Activated CD8-positive, alpha-beta memory T cell treated with anti-CD3 and anti-CD28 coated beads, Interleukin-2, amount 50 U/mL, for 24 hours (primary cell): ENCODE measurements around the gene STRADB.
"Not testable (repeated sequence)": the region's sequence is repeated elsewhere in the genome, so short reads cannot be mapped to it uniquely, and the experiment has no call there.

Source experiments
- DNase-seq: peaks from one replicate; pipeline ENCODE4 v3.0.0-alpha.2; 2020; ENCODE audit errors: extremely low read depth

STRADB gene

GRCh38 chr2:201430322-201430721, 21.2 kb upstream of the STRADB start:
- not testable (repeated sequence) for DNase-seq

GRCh38 chr2:201430839-201431238, 20.7 kb upstream of the STRADB start:
- DNase-seq = no peak

DNA sequence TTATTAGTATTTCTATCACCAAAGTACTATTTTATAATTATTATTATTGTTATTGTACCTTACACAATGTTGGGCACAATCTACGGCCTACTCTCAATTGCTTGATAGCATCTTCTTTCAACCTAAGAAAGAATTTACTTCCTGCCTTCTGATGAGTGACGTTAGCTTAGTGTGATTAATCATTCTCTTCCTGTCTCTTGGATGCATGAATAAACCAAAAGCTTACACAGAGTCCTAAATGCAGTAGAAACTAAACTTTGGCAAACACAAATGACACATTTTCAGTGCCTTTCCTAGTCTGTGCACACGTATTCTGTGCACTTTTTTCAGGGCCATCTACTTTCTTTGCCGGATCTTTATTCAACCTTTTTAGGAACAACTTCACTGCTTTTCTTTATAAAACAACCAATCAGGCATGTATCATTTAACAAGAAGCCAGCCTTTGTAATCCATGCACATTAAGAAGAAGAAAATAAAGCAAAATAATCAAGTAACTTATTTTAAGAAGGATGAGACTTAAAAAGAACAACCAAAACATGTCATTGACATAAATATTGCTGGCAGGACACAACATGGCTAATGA, 19.4 kb upstream of the STRADB start:
- DNase-seq = no peak

DNA sequence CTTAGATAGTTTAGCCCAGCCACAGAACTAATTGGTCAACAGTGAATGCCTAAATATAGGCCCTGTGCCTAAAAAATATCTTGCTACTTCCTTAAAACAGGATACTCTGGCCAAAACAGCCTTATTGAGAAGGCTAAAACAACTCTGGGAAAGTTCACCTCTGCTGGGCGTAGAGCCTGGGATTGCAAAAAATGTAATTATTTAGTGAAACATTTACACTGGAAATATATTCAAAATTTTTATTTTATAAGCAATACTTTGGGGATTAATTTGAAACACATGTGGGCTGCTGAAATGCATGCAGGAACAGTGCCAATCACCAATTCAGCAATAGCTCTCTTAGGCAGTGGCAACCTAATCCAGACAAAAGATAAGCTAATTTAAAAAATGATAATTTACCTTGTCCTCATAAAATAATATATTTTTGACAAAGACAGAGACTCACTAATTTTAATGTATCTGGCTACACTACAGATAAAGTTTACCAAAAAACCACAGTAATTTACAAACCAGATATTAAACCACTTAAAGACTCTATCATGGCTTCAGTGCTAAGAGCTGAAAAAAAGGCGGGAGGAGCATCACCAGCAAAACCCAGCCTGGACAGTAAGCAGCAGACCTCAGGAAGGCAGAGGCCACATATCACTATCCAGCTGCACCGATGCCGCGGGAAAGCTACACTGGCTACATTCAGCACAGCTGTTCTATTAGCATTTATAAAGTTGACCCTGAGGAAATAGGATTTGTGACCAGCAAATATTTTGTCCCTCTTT, 18.7 kb upstream of the STRADB start:
- DNase-seq = no peak

GRCh38 chr2:201433394-201433995, 18.0 kb upstream of the STRADB start:
- no peak for DNase-seq

GRCh38 chr2:201436141-201436540, 15.4 kb upstream of the STRADB start:
- DNase-seq = no peak

DNA sequence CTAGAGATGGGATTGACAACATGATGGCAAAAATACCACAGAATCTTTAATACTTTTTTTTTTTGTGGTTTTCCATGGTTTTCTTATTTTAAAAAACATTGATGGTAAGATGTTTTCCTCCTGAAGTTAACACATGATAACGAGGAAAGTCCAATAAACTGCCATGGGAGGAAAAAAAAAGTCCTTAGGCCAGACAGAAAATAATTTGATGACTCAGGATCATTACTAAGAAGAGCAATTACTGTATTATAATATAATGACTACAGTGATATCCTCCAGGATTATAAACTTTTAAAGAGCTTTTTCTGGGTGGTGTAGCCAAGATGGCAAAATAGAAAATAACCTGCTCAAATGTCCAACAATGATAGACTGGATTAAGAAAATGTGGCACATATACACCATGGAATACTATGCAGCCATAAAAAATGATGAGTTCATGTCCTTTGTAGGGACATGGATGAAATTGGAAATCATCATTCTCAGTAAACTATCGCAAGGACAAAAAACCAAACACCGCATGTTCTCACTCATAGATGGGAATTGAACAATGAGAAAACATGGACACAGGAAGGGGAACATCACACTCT, 12.1 kb upstream of the STRADB start:
- not testable (repeated sequence) for DNase-seq

DNA sequence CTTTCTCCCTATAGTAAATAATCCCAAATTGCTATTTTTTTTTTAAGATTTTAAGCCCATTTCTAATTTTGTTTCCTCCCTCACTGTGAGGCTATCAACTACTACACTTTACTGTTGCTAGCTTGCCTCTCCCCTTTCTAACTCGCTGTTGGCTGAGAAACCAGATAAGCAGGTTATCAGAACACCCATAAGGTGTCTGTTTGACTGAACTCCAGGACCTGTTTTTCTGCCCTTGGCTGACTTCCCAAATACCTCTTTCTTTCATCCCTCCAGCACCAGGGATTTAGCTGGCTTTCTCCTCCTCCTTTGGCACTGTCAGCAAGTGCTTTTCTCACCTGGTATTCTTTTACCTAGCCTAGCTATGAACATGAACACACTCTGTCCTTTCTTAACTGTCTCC, 11.4 kb upstream of the STRADB start:
- no peak for DNase-seq

DNA sequence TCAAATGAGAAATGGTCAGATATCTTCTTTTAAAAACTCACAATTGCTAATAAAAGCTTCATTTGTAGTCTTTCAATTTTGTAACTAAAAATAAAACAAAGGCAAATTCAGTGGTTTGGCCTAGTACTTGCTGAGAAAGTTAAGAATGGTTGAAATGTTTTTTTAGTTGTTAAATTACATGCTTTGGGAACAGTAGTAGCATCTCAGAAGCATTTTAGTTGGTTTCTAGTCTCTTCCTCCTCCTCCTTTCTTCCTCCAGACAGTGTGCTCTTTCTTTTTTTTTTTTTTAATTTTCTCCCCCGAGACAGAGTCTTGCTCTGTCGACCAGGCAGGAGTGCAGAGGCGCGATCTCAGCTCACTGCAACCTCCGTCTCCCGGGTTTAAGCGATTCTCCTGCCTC, 10.1 kb upstream of the STRADB start:
- DNase-seq = no peak

GRCh38 chr2:201444746-201445465, 6.6 kb upstream of the STRADB start:
- no peak for DNase-seq

GRCh38 chr2:201447086-201447485, 4.5 kb upstream of the STRADB start:
- DNase-seq = no peak

- DNase-seq = no peak
Measured at GRCh38 chr2:201448061-201448460, 3.5 kb upstream of the STRADB start.

- DNase-seq = no peak
Measured at GRCh38 chr2:201448701-201449100, 2.8 kb upstream of the STRADB start.

GRCh38 chr2:201450954-201451291, 617 bp upstream of the STRADB start:
- DNase-seq = no peak

DNA sequence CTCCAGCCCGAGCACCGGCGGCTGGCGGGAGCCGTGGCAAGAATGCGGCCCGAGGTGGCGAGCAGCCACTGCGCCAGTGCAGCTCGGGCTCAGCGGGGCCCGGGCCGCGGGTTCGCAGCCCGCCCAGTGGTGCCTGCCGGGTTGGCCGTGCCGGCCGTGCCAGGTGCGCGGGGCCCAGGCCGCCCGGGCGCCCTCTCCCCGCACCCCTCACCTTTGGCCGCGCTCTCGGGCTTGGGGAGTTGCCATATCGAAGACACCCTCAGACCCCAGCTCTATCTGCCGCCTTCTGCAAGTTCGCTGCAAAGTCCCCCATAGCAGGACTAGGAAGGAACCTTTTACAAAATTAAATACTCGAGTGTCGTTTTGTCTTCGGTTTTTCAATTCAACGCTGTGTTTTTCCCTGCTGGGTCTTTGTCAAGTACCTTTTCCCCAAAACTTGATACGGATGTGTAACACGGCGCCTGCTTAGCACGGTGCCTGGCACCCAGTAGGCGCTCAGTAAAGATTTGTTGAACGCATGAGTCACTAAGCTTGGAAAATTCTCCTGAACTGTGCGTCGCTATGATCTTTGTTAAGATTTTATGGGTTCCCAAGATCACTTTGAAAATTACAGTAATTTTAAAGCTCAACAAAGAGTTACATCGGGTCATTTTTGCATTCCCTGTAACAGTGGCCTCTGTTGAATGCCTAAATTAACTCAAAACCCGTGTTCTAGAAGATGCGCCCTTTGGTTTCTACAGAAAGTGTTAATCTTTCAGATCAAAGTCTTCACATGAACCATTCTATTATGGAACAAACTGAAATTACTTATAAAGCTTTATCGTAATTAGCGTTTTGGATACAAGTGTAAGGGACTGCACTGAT, 750 bp downstream of the STRADB start:
- DNase-seq = no peak

- no peak for DNase-seq
Measured at GRCh38 chr2:201452922-201453643, 1.5 kb downstream of the STRADB start.

- DNase-seq = no peak
Measured at GRCh38 chr2:201458381-201458780, 6.8 kb downstream of the STRADB start.

DNA sequence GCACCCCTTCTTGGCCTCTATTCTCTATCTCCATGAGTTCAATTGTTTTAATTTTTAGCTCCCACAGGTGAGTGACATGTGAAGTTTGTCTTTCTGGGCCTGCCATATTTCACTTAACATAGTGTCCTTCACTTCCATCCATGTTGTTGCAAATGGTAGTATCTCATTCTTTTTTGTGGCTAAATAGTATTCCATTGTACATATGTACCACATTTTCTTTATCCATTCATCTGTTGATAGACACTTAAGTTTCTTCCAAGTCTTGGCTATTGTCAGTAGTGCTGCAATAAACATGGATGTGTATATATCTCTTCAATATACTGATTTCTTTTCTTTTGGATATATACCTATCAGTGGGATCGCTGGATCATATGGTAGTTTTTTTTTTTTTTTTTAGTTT, 9.0 kb downstream of the STRADB start:
- no peak for DNase-seq

GRCh38 chr2:201464547-201464946, 13.0 kb downstream of the STRADB start:
- no peak for DNase-seq

DNA sequence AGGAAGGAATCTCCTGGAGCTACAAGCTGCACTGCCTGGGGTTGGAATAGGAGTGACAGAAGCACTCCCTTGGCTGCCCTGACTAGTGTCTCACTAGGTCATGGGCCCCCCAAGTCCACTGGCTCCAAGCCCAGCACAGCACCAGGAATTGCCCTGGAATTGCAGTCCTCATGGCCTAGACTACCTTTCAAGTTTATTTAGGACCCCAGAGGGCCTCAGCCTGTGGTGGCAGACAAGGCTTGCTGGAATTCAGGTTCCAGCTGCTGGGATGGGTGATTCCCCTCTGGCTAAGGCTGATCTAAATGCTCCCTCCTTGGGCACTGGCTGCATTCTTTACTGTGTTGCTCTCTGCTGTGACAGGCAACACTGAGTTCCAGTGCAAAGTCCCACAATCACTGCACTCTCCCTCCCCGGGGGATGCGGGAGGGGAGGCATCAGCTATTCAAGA, 14.0 kb downstream of the STRADB start:
- DNase-seq = no peak
